ENCODE measurements around the gene MUC4.
"Not testable (repeated sequence)": the region's sequence is repeated elsewhere in the genome, so short reads cannot be mapped to it uniquely, and the experiment has no call there.

Gene MUC4

DNA sequence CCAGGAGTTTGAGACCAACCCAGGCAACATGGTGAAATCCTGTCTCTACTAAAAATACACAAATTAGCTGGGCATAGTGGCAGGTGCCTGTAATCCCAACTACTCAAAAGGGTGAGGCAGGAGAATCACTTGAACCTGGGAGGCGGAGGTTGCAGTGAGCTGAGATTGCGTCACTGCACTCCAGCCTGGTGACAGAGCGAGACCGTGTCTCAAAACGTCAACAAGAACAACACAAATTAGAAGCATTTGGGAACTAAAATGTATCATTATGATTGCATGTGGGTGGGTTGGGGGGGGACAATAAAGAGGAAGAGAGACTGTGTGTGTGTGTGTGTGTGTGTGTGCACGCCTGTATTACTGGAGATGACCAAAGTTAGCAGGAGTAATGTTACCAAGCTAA lies 73.9 kb downstream of the MUC4 start:
- DNase-seq (ENCODE audit: low read depth) = not testable (repeated sequence)

GRCh38 chr3:195736866-195737490 lies 74.8 kb downstream of the MUC4 start:
- no peak for DNase-seq (ENCODE audit: low read depth)

GRCh38 chr3:195735036-195735695 lies 76.6 kb downstream of the MUC4 start:
- DNase-seq (ENCODE audit: low read depth) = no peak

DNA sequence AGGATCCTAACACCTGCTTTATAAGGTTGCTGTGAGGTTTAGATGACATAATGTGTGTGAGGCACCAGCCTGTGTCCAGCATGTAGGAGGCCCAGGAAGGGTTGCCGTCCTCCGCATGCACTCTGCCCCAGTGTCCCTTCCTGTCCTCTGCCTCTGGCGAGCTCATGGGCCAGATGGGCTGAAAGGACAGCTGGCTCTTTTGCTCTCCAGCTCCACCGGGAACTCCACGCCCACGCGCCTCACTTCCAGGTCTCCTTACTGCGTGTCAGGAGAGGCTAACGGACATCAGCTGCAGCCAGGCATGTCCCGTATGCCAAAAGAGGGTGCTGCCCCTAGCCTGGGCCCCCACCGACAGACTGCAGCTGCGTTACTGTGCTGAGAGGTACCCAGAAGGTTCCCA lies 78.8 kb downstream of the MUC4 start:
- no peak for DNase-seq (ENCODE audit: low read depth)

DNA sequence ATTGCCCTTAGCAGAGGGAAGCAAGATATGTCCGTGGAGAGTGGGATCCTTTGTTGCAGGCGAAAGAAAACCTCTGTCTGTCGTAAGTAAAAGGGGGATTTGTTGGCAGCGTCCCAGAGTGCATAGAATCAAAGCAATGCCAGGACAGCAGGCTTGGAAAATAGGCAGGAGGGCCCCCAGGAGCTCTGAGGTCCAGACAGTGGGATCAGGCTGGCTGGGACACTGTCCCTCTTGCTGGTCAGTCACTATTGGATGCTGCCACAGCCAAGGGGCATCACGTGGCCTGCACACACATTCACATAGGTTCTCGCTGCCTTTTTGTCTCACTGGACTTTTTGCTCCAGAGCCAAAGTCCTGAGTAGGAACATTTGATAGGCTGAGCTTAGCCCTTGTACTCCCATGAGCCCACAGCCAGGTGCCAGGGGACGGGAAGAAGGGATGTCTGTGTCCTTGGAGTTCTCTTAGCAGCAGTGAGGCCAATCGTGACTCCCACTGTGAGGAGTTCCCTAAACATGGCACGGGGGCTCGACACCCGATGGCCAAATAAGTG lies 80.3 kb downstream of the MUC4 start:
- DNase-seq (ENCODE audit: low read depth) = no peak

DNA sequence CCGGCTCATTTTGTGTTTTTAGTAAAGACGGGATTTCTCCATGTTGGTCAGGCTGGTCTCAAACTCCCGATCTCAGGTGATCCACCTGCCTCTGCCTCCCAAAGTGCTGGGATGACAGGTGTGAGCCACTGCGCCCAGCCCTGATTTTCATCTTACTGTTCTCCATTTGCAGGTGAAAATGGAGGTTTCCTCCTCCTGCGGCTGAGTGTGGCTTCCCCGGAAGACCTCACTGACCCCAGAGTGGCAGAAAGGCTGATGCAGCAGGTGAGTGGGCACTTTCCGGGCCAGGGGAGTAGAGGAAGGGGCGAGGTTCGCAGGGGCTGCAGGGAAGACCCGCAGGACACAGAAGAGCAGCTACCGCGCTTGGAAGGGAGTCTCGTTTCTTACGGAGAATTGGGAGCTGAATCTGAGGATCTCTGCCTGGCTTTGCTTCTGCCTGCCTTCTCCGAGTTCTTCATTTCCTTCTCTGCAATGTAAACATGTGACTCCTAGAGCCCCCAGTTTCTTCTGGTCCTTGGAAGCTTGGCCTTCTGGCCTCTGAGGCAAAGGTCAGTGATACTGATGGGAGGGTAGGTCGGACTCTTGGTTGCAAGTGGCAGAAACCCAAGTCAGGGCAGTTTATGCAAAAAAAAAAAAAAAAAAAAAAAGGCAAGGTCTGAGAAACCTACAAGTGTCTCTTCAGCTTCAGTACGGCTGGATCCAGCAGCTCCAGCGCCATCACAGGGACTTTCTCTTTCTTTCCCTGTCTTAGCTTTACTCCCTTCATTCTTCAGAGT lies 82.1 kb downstream of the MUC4 start:
- DNase-seq (ENCODE audit: low read depth) = no peak

GRCh38 chr3:195728789-195729188 lies 82.9 kb downstream of the MUC4 start:
- DNase-seq (ENCODE audit: low read depth) = not testable (repeated sequence)

- no peak for DNase-seq (ENCODE audit: low read depth)
Observed at GRCh38 chr3:195727606-195728195, 84.0 kb downstream of the MUC4 start.

DNA sequence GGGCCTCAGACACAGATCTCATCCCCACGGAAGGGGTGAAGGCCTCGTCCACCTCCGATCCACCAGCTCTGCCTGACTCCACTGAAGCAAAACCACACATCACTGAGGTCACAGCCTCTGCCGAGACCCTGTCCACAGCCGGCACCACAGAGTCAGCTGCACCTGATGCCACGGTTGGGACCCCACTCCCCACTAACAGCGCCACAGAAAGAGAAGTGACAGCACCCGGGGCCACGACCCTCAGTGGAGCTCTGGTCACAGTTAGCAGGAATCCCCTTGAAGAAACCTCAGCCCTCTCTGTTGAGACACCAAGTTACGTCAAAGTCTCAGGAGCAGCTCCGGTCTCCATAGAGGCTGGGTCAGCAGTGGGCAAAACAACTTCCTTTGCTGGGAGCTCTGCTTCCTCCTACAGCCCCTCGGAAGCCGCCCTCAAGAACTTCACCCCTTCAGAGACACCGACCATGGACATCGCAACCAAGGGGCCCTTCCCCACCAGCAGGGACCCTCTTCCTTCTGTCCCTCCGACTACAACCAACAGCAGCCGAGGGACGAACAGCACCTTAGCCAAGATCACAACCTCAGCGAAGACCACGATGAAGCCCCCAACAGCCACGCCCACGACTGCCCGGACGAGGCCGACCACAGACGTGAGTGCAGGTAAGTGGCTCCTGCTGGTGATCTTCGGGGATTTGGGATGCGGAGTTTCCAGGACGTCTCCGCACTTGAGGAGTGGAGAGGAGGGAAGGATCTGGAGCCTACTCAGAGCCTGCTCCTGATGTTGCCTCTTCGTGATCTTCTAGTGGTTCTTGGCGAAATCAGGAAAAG lies 85.6 kb downstream of the MUC4 start:
- DNase-seq (ENCODE audit: low read depth) = not testable (repeated sequence)

DNA sequence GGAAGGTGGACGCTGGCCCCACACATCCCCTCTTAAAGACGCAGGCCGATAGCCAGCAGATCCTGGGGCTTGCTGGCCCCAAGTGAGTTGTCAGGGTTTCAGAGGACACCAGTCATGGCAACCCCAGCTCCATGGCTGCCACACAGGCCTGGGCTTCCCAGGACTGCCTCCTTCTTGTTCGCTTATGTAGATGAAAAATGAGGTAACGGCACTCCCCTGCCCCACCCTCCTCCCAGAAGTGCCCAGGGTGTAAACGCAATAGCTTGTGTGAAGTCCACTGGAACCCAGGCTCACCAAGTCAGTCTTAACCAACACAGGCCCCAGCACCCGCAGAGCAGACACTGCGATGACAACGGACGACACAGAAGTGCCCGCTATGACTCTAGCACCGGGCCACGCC lies 87.4 kb downstream of the MUC4 start:
- not testable (repeated sequence) for DNase-seq (ENCODE audit: low read depth)

DNA sequence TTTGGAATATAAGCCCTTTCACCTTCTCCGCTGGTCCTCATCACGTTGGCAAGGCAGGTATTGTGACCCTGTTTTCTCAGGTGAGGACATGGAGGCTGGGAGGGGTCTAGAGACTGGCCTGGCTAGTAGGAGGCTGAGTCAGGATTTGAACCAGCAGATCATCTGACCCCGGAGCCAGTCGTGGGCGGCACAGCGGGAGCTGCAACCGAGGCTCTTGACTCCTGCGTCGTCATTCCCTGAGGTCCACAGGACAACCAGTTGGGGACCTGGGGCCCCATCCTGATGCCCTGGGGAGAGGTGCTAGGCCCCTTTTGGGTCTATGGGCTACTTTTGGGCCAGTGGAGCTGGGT lies 88.8 kb downstream of the MUC4 start:
- not testable (repeated sequence) for DNase-seq (ENCODE audit: low read depth)

DNA sequence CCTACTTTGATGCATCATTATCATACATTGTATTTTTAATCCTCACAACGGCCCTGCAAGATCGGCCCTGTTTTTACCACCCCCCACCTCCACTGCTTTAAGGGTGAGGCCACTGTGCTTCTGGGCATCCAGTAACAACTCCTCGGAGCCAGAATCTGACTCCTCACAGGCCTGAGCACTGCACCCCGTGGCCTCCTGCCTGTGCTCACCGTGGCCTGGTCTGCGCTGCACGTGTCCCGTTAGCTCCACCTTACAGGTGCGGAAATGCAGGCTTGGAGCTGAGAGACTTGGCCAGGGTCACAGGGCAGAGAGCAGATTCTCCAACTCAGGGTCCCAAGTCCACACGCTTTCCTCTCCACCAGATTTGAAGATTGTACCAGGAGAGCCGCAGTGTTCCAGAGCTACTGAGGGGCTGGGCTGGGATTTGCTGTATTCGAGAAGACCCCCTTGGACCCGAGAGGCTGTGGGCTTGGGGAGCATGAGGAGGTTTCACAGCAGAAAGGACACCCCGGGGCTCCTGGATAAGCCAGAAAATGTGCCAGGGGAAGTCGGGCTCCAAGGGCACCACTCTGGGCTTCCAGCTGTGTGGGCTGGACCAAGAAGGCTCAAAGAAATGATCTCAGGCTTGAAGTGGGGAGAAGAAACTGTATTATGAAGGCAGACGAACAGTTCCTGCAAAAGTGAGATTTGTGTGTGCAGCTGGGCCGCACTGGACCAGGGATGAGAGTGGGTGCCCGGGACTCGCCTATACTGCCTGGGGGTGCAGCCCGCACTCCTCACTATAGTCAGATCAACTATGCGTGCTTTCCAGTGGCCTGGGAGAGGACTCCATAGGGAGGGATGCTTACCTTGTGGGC lies 89.4 kb downstream of the MUC4 start:
- not testable (repeated sequence) for DNase-seq (ENCODE audit: low read depth)

GRCh38 chr3:195720831-195721506 lies 90.8 kb downstream of the MUC4 start, which contains the start of gene MUC20:
TSS of gene MUC20 (plus strand) at chr3:195720978. CDS start at chr3:195721008, 30 bp downstream.
- DNase-seq (ENCODE audit: low read depth) = not testable (repeated sequence)

DNA sequence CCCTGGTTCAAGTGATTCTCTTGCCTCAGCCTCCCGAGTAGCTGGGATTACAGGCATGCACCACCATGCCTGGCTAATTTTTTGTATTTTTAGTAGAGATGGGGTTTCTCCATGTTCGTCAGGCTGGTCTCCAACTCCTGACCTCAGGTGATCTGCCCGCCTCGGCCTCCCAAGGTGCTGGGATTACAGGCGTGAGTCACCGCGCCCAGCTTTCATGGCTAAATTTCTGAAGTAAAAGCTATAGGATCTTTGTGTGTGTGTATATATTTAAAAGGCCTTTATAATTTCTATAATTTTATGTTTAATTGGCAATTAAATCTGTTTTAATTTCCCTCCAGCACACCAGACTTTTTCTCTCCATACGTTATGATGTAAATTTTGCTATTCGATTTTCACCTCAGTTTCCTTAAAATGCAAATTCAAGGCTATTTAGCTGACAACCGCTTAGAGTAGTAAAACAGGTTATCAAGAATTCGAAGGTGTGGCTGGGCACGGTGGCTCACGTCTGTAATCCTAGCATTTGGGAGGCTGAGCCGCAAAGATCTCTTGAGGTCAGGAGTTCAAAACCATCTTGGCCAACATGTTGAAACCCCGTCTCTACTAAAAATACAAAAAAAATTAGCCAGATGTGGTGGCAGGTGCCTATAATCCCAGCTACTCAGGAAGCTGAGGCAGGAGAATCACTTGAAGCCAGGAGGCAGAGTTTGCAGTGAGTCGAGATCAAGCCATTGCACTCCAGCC lies 92.0 kb downstream of the MUC4 start:
- DNase-seq (ENCODE audit: low read depth) = not testable (repeated sequence)

- DNase-seq (ENCODE audit: low read depth) = no peak
Observed at GRCh38 chr3:195718477-195718984, 93.2 kb downstream of the MUC4 start.

DNA sequence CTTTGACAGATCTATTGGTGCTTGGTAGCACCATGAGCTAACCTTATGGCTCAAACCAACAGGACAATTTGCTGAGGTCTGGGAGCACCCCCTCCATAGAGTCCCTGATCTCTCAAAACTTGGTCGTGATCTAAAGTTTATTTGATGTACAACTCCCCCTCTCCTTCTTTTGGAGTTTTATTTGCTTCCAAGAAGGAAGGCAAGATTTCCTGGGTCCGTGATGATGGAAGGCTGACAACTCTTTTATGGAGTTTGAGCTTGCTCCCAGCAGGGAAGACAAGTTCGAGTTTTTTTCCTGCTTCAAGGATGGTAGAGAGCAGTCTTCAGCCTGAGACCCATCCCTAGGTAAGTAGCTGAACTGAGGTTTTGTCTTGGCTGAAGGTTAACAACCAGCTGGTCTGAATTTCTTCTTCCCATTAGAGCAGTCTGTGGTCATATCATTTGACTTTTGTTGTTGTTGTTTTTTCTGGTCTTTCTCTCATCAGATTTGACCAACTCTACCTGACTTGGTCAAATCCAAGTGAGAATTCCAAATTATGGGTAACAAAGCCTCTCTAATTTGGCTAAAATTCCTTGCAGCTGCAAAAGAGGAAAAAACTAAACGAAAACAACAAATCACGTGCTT lies 93.8 kb downstream of the MUC4 start:
- no peak for DNase-seq (ENCODE audit: low read depth)

- DNase-seq (ENCODE audit: low read depth) = no peak
Observed at GRCh38 chr3:195717416-195717815, 94.3 kb downstream of the MUC4 start.

DNA sequence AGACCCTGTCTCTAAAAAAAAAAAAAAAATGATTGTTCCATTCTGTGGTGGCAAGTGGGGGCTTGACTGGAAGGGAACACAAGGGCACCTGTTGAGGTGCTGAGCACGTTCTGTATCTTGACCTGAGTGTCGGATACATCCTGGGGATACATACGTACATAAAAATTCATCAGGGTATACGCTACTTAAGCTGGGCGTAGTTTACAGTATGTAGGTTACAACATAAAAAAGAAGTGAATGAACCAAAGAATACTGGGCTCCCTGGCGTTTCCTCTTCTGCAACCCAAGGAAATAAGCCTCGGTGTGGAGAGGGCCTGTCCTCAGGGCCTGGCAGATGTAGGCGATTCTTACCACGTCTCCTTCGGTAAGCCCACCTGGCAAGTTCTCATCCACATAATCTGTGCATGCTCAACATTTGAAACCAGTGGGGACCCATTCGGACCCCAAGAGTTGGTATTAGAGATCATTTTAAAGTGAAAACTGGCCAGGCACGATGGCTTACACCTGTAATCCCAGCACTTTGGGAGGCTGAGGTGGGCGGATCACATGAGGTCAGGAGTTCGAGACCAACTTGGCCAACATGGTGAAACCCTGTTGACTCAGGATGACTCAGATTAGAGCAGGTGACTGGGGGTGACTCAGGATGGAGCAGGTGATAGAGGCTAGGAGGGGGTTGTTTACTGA lies 96.0 kb downstream of the MUC4 start:
- DNase-seq (ENCODE audit: low read depth) = no peak
